Erythroblast (primary cell): ENCODE measurements around the gene MAP4K1.

ENCODE experiments used
- GATA1 ChIP-seq: IDR thresholded peaks from 2 replicates; pipeline ENCODE4 v1.6.1; 2011; ENCODE audit warnings: low read depth, mild to moderate bottlenecking, control low read depth, low read length, moderate library complexity
- POLR2A ChIP-seq: IDR thresholded peaks from 2 replicates; pipeline ENCODE4 v1.6.1; 2011; ENCODE audit warnings: mild to moderate bottlenecking, low read length

DNA sequence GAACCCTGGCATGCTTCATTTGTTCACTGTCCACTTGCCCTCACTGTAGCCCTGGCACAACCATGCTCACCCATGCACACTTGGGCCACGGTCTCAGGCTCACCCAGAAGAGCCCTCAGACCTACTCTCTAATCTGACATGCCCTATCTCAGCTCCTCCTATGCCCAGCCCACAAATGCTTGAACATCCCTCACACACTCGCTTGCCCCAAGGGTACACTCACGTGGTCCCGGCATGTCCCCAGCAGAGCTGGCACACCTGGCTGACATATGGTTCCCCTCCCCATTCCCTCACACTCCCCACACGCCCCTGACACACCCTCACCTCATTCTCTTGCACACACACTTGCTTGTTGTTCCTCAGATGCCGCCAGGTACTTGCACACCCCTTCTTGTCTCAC, 55.7 kb downstream of the MAP4K1 start:
- TF ChIP-seq POLR2A = no peak
- TF ChIP-seq GATA1 = no peak
